Vagina (tissue), 2 donors: ENCODE data around the gene HTR3B.

Source experiments
- POLR2A ChIP-seq, 2 donors: fragments of 450-650 bp; IDR thresholded peaks; one replicate each; pipeline ENCODE4 v1.6.1; 2017; ENCODE audit warnings: antibody characterized with exemption in 2 of 2, mild to moderate bottlenecking in 2 of 2, moderate library complexity in 2 of 2
- POLR2AphosphoS5 ChIP-seq, 2 donors: sonication (generic); formaldehyde crosslinking; IDR thresholded peaks; one replicate each; pipeline ENCODE4 v1.9.0; 2017; ENCODE audit warnings: antibody characterized with exemption in 2 of 2, mild to moderate bottlenecking in 2 of 2, low read depth in 1 of 2; ENCODE audit not compliant: insufficient read depth in 1 of 2
- TF ChIP-seq, protein P1 (sequence below), 3 experiments: fragments of 450-650 bp in 2 of 3; fragments of 200-600 bp in 1 of 3; sonication (generic) in 1 of 3; IDR thresholded peaks; one replicate each; pipeline ENCODE4 v1.5.1; 2017 to 2019; ENCODE audit warnings: antibody characterized with exemption in 3 of 3, mild to moderate bottlenecking in 2 of 3, moderate library complexity in 2 of 3

- TF ChIP-seq, protein P1, sequence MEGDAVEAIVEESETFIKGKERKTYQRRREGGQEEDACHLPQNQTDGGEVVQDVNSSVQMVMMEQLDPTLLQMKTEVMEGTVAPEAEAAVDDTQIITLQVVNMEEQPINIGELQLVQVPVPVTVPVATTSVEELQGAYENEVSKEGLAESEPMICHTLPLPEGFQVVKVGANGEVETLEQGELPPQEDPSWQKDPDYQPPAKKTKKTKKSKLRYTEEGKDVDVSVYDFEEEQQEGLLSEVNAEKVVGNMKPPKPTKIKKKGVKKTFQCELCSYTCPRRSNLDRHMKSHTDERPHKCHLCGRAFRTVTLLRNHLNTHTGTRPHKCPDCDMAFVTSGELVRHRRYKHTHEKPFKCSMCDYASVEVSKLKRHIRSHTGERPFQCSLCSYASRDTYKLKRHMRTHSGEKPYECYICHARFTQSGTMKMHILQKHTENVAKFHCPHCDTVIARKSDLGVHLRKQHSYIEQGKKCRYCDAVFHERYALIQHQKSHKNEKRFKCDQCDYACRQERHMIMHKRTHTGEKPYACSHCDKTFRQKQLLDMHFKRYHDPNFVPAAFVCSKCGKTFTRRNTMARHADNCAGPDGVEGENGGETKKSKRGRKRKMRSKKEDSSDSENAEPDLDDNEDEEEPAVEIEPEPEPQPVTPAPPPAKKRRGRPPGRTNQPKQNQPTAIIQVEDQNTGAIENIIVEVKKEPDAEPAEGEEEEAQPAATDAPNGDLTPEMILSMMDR (IDR thresholded peaks at IDR 0.05) = no peak
- no peak for TF ChIP-seq POLR2A (IDR thresholded peaks at IDR 0.05)
- peak in 1 of 2 donors; percentile 13 for TF ChIP-seq POLR2AphosphoS5 (IDR thresholded peaks at IDR 0.05; ENCODE audit: insufficient read depth in 1 of 2, low read depth in 1 of 2)
Measured at GRCh38 chr11:113954235-113954634, 49.6 kb downstream of the HTR3B start.
